NT2/D1 (cell line): ENCODE measurements around the gene ANXA11.

Experiments used
- SUZ12 ChIP-seq: IDR thresholded peaks from 2 replicates; pipeline ENCODE4 v1.6.1; 2011; ENCODE audit not compliant: insufficient read length, insufficient read depth; ENCODE audit errors: extremely low read depth
- YY1 ChIP-seq: IDR thresholded peaks from 2 replicates; pipeline ENCODE4 v1.6.1; 2011; ENCODE audit not compliant: insufficient read length, insufficient read depth
- ZNF274 ChIP-seq: IDR thresholded peaks from 2 replicates; pipeline ENCODE4 v1.6.1; 2011; ENCODE audit warnings: mild to moderate bottlenecking, low read depth, low read length

GRCh38 chr10:80155696-80156215 lies 49.6 kb downstream of the ANXA11 start:
- TF ChIP-seq YY1, result no peak
- no peak for TF ChIP-seq SUZ12
- no peak for TF ChIP-seq ZNF274
